ENCODE measurements around the gene MAMDC4.
"Not testable (repeated sequence)": the region's sequence is repeated elsewhere in the genome, so short reads cannot be mapped to it uniquely, and the experiment has no call there.

GRCh38 chr9:136833381-136834048 is 18.6 kb upstream of the MAMDC4 start:
- not testable (repeated sequence) for TF ChIP-seq ZHX1 (CRISPR knock-in tag; IDR thresholded peaks at IDR 0.05; ENCODE audit: low read depth); ZBTB7A (CRISPR knock-in tag; IDR thresholded peaks at IDR 0.05); CTCF (CRISPR knock-in tag; IDR thresholded peaks at IDR 0.05); CREB1 (IDR thresholded peaks at IDR 0.05); CREB1 (CRISPR knock-in tag; IDR thresholded peaks at IDR 0.05); HMGXB4 (CRISPR knock-in tag; IDR thresholded peaks at IDR 0.05; ENCODE audit: borderline replicate concordance in 1 of 2, low read depth in 1 of 2); ATF1 (CRISPR knock-in tag; IDR thresholded peaks at IDR 0.05); ZNF572 (CRISPR knock-in tag; IDR thresholded peaks at IDR 0.05); POLR2A (IDR thresholded peaks at IDR 0.05; ENCODE audit: insufficient read depth in 1 of 2, low read depth in 2 of 2, low read length in 2 of 2); ZXDC (CRISPR knock-in tag; IDR thresholded peaks at IDR 0.05); NR2F6 (IDR thresholded peaks at IDR 0.05); NR2F6 (CRISPR knock-in tag; IDR thresholded peaks at IDR 0.05); KLF12 (CRISPR knock-in tag; IDR thresholded peaks at IDR 0.05; ENCODE audit: borderline replicate concordance); EZH2 (conservative IDR thresholded peaks at IDR 0.05; ENCODE audit: low read depth, low read length); ZNF788 (CRISPR knock-in tag; IDR thresholded peaks at IDR 0.05; ENCODE audit: borderline replicate concordance)
